SK-N-MC (cell line): ENCODE data around the gene FIP1L1.

Experiments
- EZH2 ChIP-seq: fragments of 200-600 bp; sonication (generic); IDR thresholded peaks from one replicate; pipeline ENCODE4 v1.6.1; 2017; ENCODE audit warnings: antibody characterized with exemption
- POLR2AphosphoS5 ChIP-seq: IDR thresholded peaks from 2 replicates; pipeline ENCODE4 v1.6.1; 2012; ENCODE audit warnings: mild to moderate bottlenecking, low read depth, low read length, borderline replicate concordance

- TF ChIP-seq EZH2 (no peak), POLR2AphosphoS5 (no peak)
Observed at GRCh38 chr4:53431052-53431451, 53.6 kb downstream of the FIP1L1 start.
